Activated gamma-delta T cell treated with anti-CD3 and anti-CD28 coated beads, Interleukin-2, amount 50 U/mL, for 16 hours (primary cell): ENCODE measurements around the gene PTPA.
"Not testable (repeated sequence)": the region's sequence is repeated elsewhere in the genome, so short reads cannot be mapped to it uniquely, and the experiment has no call there.

Experiments
- DNase-seq: peaks from one replicate; pipeline ENCODE4 v3.0.0-alpha.2; 2020; ENCODE audit warnings: low read depth

Gene PTPA

DNA sequence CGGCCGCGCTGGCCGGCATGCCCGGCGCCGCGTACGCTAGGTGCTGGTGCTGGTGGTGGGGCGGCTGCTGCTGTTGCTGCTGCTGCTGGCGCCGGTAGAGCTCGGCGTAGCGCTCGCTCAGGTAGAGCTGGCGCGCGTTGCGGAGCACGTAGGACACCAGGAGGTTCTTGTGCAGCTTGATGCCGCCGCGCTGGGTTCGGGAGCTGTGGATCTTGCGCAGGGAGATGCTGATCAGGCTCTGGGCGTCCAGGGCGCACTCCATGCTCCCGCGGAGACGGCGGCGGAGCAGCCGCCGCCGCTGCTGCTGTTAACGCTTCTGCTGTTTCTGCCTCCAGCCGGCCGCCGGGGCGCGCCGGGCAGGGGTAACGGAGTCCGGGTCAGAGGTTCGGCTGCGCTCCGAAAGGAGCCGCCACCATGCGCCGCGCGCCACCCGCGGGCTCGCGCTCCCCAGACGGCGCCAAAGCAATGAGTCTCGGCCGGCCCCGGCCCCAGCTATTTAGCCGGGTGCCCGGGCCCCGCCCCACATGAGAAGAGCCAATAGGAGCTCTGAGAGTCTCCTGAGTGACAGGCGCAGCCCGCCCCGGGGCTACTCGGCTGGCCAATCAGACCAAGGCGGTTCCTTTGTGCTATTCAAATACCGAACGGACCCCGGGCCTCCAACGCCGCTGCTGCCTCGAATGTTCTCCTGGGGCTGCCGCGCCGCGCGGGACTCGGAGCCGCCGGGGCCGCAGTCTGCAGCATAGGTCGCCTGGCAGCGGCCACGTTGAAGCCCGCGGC, 66.8 kb downstream of the PTPA start, which contains the start of gene IER5L:
IER5L (minus strand) TSS at position 471 of the 777 bp plus-strand sequence; CDS start at position 262, 209 bp downstream.
- peak; percentile 89 for DNase-seq

DNA sequence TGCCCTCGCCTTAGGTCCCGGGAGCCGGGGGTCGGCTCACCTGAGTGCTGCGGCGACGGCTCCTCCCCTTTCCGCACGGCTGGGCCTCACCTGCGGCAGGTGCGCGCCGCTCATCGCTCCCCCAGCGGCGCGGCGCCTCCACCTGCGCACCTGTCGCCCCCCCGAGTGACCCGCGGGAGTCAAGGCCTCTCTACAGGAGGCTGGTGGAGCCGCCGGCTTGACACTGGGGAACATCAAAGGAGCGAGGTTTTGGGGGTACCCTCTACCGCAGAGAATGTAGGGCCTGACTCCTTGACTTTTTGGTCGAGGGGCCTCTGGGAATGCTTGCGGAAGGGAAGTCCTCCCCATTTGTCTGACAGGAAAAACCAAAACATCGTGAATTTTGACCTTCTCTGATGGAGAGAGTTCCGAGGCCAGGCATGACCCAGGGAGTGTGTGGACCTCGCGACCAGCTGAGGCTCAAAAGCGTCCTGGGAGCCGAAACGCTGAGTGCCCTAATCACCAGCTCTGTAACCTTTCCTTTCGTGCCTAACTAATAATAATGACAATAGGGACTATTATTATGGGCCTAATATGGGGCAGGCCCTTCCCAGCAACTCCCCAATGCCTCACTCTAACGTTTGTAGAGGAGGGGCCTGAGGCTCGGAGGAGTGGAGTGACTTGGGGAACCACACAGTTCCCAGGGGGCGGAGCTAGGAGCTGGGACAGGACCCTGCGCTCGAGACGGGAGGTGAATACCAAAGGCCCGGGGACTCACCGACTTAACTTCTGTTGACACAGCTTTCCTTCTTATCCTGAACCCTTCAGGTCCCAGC, 67.6 kb downstream of the PTPA start:
- no peak for DNase-seq

DNA sequence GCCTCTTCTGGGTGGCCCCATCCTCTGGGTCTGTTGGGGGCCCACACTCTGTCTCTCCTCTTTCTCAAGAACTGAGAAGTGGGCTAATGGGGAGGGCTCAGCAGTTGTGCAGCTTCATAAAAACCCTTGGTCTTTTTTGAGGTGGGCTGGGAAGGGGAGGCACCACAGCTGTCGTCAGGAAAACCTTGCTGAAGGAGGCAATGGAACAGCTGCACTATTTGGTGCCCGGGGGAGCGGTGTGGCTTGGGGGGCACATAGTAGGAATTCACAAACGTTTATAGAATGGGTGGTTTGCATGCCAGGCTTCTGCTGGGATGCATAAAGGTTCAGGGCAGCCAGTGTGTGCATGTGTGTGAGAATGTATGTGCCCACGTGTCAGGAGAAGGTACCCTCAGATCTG, 70.0 kb downstream of the PTPA start:
- DNase-seq: no peak

DNA sequence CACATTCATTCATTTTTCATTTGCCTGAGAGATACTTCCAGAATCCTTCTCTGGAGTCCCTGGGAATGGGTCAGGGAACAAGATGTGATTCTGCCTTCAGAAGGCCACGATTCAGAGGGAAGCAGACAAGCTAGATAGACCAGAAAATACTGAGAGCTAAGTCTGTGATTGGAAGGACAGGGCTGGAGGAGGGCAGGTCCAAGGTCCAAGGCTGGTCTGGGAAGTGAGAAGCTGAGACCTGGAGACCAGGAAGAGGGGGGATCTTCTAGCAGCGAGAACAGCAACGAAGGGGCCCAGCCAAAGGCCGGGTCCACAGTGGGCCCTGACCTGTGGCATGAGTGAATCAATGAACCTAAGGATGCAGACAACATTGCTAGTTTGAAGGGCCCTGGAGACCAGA, 70.9 kb downstream of the PTPA start:
- DNase-seq: no peak

DNA sequence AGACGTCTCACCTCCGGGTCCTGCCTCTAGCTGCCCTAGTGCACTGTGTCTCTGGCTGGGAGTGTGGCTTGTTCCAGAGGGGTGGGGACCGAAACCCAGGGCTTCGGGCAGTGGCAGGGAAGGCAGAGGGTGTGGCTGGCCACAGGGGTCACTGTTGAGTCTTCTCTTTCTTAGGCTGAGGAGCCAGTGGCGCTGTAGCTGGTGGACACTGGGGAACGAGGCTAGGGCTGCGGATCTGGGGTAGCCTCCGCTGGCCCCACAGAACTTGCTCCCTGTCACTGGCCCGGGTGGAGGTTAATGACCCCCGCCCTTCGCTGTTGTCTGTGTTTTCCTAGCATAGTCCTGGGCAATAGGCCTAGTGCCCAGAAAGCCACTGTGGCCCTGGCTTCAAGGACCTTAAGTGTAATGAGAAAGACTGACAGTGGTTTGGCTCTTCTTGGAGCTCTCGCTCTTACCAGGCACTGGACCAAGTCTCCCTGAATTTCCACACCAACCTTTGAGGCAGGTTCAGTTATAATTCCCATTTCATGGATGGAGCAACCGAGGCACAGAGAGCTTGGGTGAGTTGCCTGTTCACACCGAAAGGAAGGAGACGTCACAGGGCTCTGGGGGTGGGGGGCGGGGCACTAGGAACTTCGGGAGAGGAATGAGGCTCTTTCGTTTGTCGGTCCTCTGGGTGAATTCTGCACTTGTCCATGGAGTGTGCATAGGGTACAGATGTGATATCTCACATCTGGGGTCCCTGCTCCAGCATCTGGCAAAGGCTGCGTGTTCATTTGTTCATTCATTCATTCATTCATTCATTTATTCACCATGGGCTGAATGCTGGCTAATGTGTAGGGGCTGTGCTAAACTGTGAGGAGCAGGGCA, 71.6 kb downstream of the PTPA start:
- DNase-seq: no peak

DNA sequence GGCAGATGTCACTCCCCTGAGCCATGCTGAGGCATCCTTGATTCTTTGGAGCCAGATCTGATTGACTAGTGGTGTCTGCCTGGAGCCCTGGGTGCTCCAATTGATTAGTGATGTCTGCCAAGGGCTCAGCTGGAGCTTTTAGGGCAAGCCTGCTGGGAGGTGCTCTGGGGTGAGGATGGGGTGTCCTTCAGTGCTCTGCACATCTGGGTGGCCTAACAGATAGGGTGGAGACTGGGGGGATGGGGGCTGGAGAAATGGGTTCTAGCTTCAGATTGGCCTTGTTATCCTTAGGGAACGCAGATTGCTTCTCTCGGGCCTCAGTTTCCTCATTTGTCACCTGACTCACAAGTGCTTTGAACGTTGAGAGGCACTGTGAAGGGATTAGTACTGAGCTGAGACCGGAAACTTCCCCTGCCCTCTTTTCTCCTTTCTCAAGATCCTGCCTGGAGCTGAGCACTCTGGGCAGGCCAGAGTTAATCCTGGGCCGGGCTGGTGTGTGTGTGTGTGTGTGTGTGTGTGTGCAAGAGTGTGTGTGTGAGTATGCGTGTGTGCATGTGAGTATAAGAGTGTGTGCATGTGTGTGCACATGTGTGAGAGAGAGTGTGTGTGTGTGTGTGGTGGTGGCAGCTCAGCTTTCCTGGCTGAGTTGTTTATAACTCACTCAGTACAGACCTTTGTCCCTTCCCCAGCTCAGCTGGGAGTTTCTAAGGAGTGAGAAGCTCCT, 72.4 kb downstream of the PTPA start:
- no peak for DNase-seq

GRCh38 chr9:129184219-129184524, 73.0 kb downstream of the PTPA start:
- no peak for DNase-seq

GRCh38 chr9:129184596-129185122, 73.4 kb downstream of the PTPA start:
- no peak for DNase-seq

GRCh38 chr9:129185402-129185801, 74.2 kb downstream of the PTPA start:
- DNase-seq: no peak

GRCh38 chr9:129185991-129186390, 74.8 kb downstream of the PTPA start:
- no peak for DNase-seq

GRCh38 chr9:129187042-129187441, 75.8 kb downstream of the PTPA start:
- DNase-seq: no peak

- DNase-seq: not testable (repeated sequence)
These were observed 78.8 kb downstream of the PTPA start for GRCh38 chr9:129189971-129190370.

- no peak for DNase-seq
These were observed 80.0 kb downstream of the PTPA start for GRCh38 chr9:129191234-129191633.

GRCh38 chr9:129193655-129194054, 82.4 kb downstream of the PTPA start:
- no peak for DNase-seq

- DNase-seq: no peak
These were observed 83.0 kb downstream of the PTPA start for GRCh38 chr9:129194221-129194620.

GRCh38 chr9:129195606-129196005, 84.4 kb downstream of the PTPA start:
- DNase-seq: no peak

- not testable (repeated sequence) for DNase-seq
These were observed 85.8 kb downstream of the PTPA start for GRCh38 chr9:129197045-129197444.

DNA sequence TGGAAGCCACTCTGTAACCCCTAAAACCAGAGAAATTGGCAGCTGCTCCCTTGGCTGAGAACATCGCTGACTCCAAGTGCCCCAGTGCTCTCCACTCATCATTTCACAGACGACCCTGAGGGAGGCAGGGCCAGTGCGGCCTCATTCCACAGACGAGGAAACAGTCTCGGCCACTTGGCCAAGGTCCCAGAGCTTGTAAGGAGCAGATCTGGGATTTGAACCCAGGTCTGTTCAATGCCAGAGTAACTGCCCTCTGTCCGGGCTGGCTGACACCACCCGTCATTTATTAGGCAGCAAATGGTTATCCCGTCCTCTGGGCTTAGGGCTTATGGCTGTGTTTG, 86.7 kb downstream of the PTPA start:
- no peak for DNase-seq
